GM12875 (cell line): Measurements from ENCODE around the gene KCNN1.
A peak's percentile ranks its signal among the peaks of the same experiment; 100 is the strongest.

ENCODE experiments used
- H3K4me3 ChIP-seq: one replicate; pipeline ENCODE4 v1.5.1; 2011; ENCODE audit warnings: low read depth, low read length, control low read depth
- TF ChIP-seq, protein P1 (sequence below): IDR thresholded peaks from 2 replicates; pipeline ENCODE4 v1.5.1; 2011; ENCODE audit warnings: low read depth, mild to moderate bottlenecking, control low read depth, inconsistent platforms, low read length, moderate library complexity, borderline replicate concordance; ENCODE audit not compliant: insufficient read depth

Gene KCNN1

GRCh38 chr19:18007917-18008673, 41.2 kb downstream of the KCNN1 start, which contains the start of gene ARRDC2:
Gene ARRDC2, plus strand, starts transcription at chr19:18008170. Its CDS starts 141 bp downstream, at chr19:18008311.
- TF ChIP-seq, protein P1, sequence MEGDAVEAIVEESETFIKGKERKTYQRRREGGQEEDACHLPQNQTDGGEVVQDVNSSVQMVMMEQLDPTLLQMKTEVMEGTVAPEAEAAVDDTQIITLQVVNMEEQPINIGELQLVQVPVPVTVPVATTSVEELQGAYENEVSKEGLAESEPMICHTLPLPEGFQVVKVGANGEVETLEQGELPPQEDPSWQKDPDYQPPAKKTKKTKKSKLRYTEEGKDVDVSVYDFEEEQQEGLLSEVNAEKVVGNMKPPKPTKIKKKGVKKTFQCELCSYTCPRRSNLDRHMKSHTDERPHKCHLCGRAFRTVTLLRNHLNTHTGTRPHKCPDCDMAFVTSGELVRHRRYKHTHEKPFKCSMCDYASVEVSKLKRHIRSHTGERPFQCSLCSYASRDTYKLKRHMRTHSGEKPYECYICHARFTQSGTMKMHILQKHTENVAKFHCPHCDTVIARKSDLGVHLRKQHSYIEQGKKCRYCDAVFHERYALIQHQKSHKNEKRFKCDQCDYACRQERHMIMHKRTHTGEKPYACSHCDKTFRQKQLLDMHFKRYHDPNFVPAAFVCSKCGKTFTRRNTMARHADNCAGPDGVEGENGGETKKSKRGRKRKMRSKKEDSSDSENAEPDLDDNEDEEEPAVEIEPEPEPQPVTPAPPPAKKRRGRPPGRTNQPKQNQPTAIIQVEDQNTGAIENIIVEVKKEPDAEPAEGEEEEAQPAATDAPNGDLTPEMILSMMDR, result no peak
- peak within 1 kb of the TSS; percentile 33 for H3K4me3 ChIP-seq

DNA sequence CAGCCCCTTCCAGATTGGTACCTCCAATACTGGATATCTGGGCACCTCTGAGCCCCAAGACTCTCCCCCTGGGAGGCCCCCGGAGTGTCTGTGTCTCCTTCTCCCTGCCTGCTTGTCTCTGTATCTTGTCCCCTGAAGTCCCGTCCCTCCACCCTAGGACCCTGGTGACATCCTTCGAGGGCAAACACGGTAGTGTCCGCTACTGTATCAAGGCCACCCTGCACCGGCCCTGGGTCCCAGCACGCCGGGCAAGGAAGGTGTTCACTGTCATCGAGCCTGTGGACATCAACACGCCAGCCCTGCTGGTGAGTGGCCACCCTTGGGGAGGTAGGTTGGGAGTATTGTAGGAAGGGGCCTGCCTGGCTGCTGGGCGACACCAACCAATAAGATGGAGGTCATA, 41.9 kb downstream of the KCNN1 start:
- no peak overlapping the region for H3K4me3 ChIP-seq
- TF ChIP-seq, protein P1, result no peak

GRCh38 chr19:18009412-18010066, 42.6 kb downstream of the KCNN1 start:
- no peak overlapping the region for H3K4me3 ChIP-seq
- TF ChIP-seq, protein P1, result no peak

GRCh38 chr19:18010149-18010548, 43.2 kb downstream of the KCNN1 start:
- TF ChIP-seq, protein P1, result no peak
- no peak overlapping the region for H3K4me3 ChIP-seq

- no peak overlapping the region for H3K4me3 ChIP-seq
- TF ChIP-seq, protein P1, result no peak
These were observed 46.6 kb downstream of the KCNN1 start for GRCh38 chr19:18013210-18014111.

DNA sequence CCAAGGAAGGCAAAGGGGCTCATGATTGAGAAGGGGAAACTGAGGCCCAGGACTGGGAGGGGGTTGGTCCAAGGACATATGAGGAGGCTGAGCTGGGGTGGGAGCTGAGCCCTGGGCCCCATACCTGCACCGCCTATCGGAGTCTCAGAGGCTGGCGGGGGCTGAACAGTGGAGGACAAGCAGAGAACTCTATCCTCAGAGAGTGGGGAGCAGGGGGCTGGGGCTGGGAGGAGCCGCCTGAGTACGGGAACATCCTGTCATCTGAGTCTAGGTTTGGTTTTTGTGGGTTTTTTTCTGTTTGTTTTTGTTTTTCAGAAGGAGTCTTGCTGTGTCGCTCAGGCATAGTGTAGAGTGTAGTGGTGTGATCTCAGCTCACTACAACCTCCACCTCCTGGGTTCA, 47.3 kb downstream of the KCNN1 start:
- TF ChIP-seq, protein P1, result no peak

More for the DNA sequence above, 47.3 kb downstream of the KCNN1 start:
- no peak overlapping the region for H3K4me3 ChIP-seq
